Fibroblast of lung (primary cell): ENCODE measurements around the gene CFAP298.

Experiments
- EZH2 ChIP-seq: IDR thresholded peaks from 2 replicates; pipeline ENCODE4 v1.5.1; 2012; ENCODE audit warnings: low read length, control low read depth, mild to moderate bottlenecking; ENCODE audit errors: missing control alignments
- TF ChIP-seq, protein P1 (sequence below), 2 donors: IDR thresholded peaks in 1 of 2; conservative IDR thresholded peaks in 1 of 2; 1 replicate in 1 of 2; 2 replicates in 1 of 2; pipeline ENCODE4 v1.5.1; 2011 to 2012; ENCODE audit warnings: low read length in 2 of 2, control low read depth in 1 of 2, inconsistent platforms in 1 of 2, low read depth in 1 of 2, mild to moderate bottlenecking in 1 of 2

DNA sequence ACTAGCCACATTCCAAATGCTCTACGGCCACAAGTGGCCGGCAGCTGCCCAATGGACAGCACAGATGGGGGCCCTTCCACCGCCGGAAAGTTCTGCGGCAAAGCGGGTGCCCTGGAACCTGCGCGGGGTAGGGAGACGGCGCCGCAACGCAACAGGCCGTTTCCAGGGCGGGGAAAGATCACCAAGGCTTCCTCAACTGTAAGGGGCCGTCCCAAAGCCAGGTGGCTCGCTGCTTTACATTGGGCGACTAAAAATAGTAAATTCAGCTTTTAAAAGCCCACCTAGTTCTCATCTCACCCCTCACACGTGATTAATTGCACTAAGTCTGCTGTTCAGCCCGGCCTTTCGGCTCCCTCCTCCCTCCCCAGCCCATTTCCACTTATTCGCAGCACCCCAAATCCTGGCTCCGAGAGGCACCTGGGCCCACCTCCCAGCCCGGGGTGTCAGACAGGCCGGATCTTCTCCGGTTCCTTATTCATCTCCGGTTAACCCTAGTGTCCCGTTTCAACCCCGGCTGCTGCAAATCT is 643 bp downstream of the CFAP298 start:
- TF ChIP-seq, protein P1, sequence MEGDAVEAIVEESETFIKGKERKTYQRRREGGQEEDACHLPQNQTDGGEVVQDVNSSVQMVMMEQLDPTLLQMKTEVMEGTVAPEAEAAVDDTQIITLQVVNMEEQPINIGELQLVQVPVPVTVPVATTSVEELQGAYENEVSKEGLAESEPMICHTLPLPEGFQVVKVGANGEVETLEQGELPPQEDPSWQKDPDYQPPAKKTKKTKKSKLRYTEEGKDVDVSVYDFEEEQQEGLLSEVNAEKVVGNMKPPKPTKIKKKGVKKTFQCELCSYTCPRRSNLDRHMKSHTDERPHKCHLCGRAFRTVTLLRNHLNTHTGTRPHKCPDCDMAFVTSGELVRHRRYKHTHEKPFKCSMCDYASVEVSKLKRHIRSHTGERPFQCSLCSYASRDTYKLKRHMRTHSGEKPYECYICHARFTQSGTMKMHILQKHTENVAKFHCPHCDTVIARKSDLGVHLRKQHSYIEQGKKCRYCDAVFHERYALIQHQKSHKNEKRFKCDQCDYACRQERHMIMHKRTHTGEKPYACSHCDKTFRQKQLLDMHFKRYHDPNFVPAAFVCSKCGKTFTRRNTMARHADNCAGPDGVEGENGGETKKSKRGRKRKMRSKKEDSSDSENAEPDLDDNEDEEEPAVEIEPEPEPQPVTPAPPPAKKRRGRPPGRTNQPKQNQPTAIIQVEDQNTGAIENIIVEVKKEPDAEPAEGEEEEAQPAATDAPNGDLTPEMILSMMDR (conservative IDR thresholded peaks at IDR 0.05 in 1 of 2, IDR thresholded peaks at IDR 0.05 in 1 of 2; ENCODE audit: low read depth in 1 of 2, low read length in 2 of 2), result no peak
- TF ChIP-seq EZH2, result no peak
